CD4-positive, alpha-beta T cell (primary cell): Measurements from ENCODE around the gene SDHA. TPM values are rescaled to one million over a fixed set of nuclear protein-coding genes. Genes with fewer than 3 reads are reported as not detected.

ENCODE experiments used
- ATAC-seq: fragments of 200-7000 bp; cut with Tn5 transposase; one replicate; pipeline ENCODE4 v1.10.0; 2022; ENCODE audit warnings: mild to moderate bottlenecking; ENCODE audit not compliant: poor library complexity
- CTCF ChIA-PET: fragments of 350-600 bp; sonication (Branson Sonifier 250); formaldehyde crosslinking; loops from one replicate; lab custom pipeline; 2021; ENCODE audit warnings: antibody characterized with exemption, inconsistent platforms; lab: Charles Lee
- POLR2A ChIA-PET: fragments of 350-600 bp; sonication (Branson Sonifier 250); formaldehyde crosslinking; loops from one replicate; lab custom pipeline; 2021; ENCODE audit warnings: antibody characterized with exemption, inconsistent platforms; lab: Charles Lee
- DNase-seq, 14 experiments: peaks; one replicate each; pipeline ENCODE4 v3.0.0-alpha.2; 2013 to 2020; ENCODE audit warnings: mixed read lengths in 2 of 14
- H3K27ac ChIP-seq, 2 donors: one replicate each; pipeline versions ENCODE4 v1.5.1 to v1.7.0; 2013; ENCODE audit warnings: low read length in 2 of 2, low read depth in 1 of 2, mild to moderate bottlenecking in 1 of 2
- H3K27me3 ChIP-seq, 2 experiments: 1 replicate in 1 of 2; 2 replicates in 1 of 2; pipeline versions ENCODE4 v1.6.1 to v1.7.0; 2013; ENCODE audit warnings: low read length in 2 of 2, control low read depth in 1 of 2, mild to moderate bottlenecking in 1 of 2, moderate library complexity in 1 of 2; ENCODE audit not compliant: insufficient read depth in 2 of 2, control insufficient read depth in 1 of 2
- H3K36me3 ChIP-seq: one replicate; pipeline ENCODE4 v1.6.1; 2013; ENCODE audit warnings: low read length, control low read depth; ENCODE audit not compliant: insufficient read depth
- H3K4me1 ChIP-seq: one replicate; pipeline ENCODE4 v1.6.1; 2013; ENCODE audit warnings: low read length, control low read depth; ENCODE audit not compliant: insufficient read depth
- H3K4me3 ChIP-seq: one replicate; pipeline ENCODE4 v1.5.1; 2013; ENCODE audit warnings: mild to moderate bottlenecking, low read length, moderate library complexity
- H3K9me3 ChIP-seq, 2 experiments: 1 replicate in 1 of 2; 2 replicates in 1 of 2; pipeline versions ENCODE4 v1.6.1 to v1.7.0; 2013; ENCODE audit warnings: low read length in 2 of 2, mild to moderate bottlenecking in 2 of 2, control low read depth in 1 of 2, moderate library complexity in 1 of 2; ENCODE audit not compliant: control insufficient read depth in 1 of 2, insufficient read depth in 1 of 2
- H3K27ac Mint-ChIP-seq: one replicate; pipeline ENCODE4 v1.8.0; 2020; ENCODE audit warnings: mixed read lengths
- H3K27me3 Mint-ChIP-seq: one replicate; pipeline ENCODE4 v1.8.0; 2021; ENCODE audit warnings: mixed read lengths
- H3K36me3 Mint-ChIP-seq: one replicate; pipeline ENCODE4 v1.8.0; 2021; ENCODE audit warnings: low read depth, mixed read lengths
- H3K4me1 Mint-ChIP-seq: one replicate; pipeline ENCODE4 v1.8.0; 2021; ENCODE audit warnings: low read depth, mixed read lengths
- H3K4me3 Mint-ChIP-seq: one replicate; pipeline ENCODE4 v1.8.0; 2020; ENCODE audit warnings: mild to moderate bottlenecking, mixed read lengths
- H3K9me3 Mint-ChIP-seq: one replicate; pipeline ENCODE4 v1.8.0; 2020; ENCODE audit warnings: mixed read lengths
- CTCF ChIP-seq: fragments of 200-600 bp; IDR thresholded peaks from one replicate; pipeline ENCODE4 v1.8.0; 2022; ENCODE audit warnings: antibody characterized with exemption, mild to moderate bottlenecking
- intact Hi-C, 2 experiments: fragments of 100-400 bp; cut with DNase I in 1 of 2; cut with micrococcal nuclease in 1 of 2; formaldehyde crosslinking; loops; one replicate each; pipeline versions ENCODE4 v1.15.1 to v1.9.0; 2023 to 2025; cut with DNase I, micrococcal nuclease
- total RNA-seq, 174 experiments: library from RNA in 2 of 174; stranded (reverse) in 2 of 174; gene quantifications; one replicate each; pipeline ENCODE4 v1.2.3 and lab custom pipeline; 2021 to 2026

Gene SDHA
- total RNA-seq, 2 experiments from 2014 or later: 244 to 245 TPM

- CTCF ChIA-PET: no interaction called here
- DNase-seq (no peak), ATAC-seq (no peak)
- Histone ChIP-seq H3K4me3 (no peak overlapping the region), H3K4me1 (no peaks in the 10 kb centered on the region), H3K36me3 (no peaks in the 10 kb centered on the region), H3K27me3 (no peaks in the 10 kb centered on the region), H3K27ac (no peak overlapping the region), H3K9me3 (no peaks in the 10 kb centered on the region)
- Mint-ChIP-seq H3K9me3 (no peaks in the 10 kb centered on the region), H3K27ac (no peak overlapping the region), H3K27me3 (peaks cover 4% of the 10 kb centered on the region), H3K4me1 (no peaks in the 10 kb centered on the region), H3K4me3 (no peak overlapping the region), H3K36me3 (no peaks in the 10 kb centered on the region)
- no peak for TF ChIP-seq CTCF
- POLR2A ChIA-PET: no interaction called here
- intact Hi-C loops: no loop called here
These were observed 38.7 kb upstream of the SDHA start for GRCh38 chr5:179401-179800.

- H3K36me3 Mint-ChIP-seq: no peaks in the 10 kb centered on the region
- H3K4me1 Mint-ChIP-seq: no peaks in the 10 kb centered on the region
- ATAC-seq: no peak
- CTCF ChIA-PET: no interaction called here
- no peak overlapping the region for H3K27ac Mint-ChIP-seq
- intact Hi-C loops: no loop called here
- no peaks in the 10 kb centered on the region for H3K27me3 ChIP-seq
- no peak overlapping the region for H3K4me3 ChIP-seq
- no peak overlapping the region for H3K4me3 Mint-ChIP-seq
- no peak for DNase-seq
- TF ChIP-seq CTCF: no peak
- H3K36me3 ChIP-seq: no peaks in the 10 kb centered on the region
- no peak overlapping the region for H3K27ac ChIP-seq
- H3K4me1 ChIP-seq: no peaks in the 10 kb centered on the region
- POLR2A ChIA-PET: no interaction called here
- peaks cover 4% of the 10 kb centered on the region for H3K27me3 Mint-ChIP-seq
- no peaks in the 10 kb centered on the region for H3K9me3 ChIP-seq
- no peaks in the 10 kb centered on the region for H3K9me3 Mint-ChIP-seq
These were observed 37.7 kb upstream of the SDHA start for GRCh38 chr5:180286-180918.

- Histone ChIP-seq H3K27ac (no peak overlapping the region), H3K4me3 (no peak overlapping the region), H3K27me3 (no peaks in the 10 kb centered on the region), H3K4me1 (no peaks in the 10 kb centered on the region), H3K9me3 (no peaks in the 10 kb centered on the region), H3K36me3 (no peaks in the 10 kb centered on the region)
- H3K4me1 Mint-ChIP-seq: no peaks in the 10 kb centered on the region
- DNase-seq (no peak), ATAC-seq (no peak)
- TF ChIP-seq CTCF: no peak
- H3K27me3 Mint-ChIP-seq: peaks cover 4% of the 10 kb centered on the region
- ChIA-PET POLR2A (no interaction called here), CTCF (no interaction called here)
- no peaks in the 10 kb centered on the region for H3K9me3 Mint-ChIP-seq
- intact Hi-C loops: no loop called here
- no peak overlapping the region for H3K27ac Mint-ChIP-seq
- H3K36me3 Mint-ChIP-seq: no peaks in the 10 kb centered on the region
- no peak overlapping the region for H3K4me3 Mint-ChIP-seq
These were observed 37.0 kb upstream of the SDHA start for GRCh38 chr5:181160-181559.
